Kasumi-1 (cell line): Measurements from ENCODE around the gene FCRL5.

ENCODE experiments used
- DNase-seq, 2 experiments: peaks; one replicate each; lab custom pipeline; 2025; lab: John Stamatoyannopoulos, UW

FCRL5 gene

GRCh38 chr1:157523774-157524493 lies 28.4 kb downstream of the FCRL5 start:
- no peak for DNase-seq

- no peak for DNase-seq
Measured at GRCh38 chr1:157521056-157521455, 31.3 kb downstream of the FCRL5 start.

GRCh38 chr1:157520386-157520935 lies 31.9 kb downstream of the FCRL5 start:
- DNase-seq = no peak

GRCh38 chr1:157519451-157519850 lies 32.9 kb downstream of the FCRL5 start:
- DNase-seq = no peak

- no peak for DNase-seq
Measured at GRCh38 chr1:157517016-157517415, 35.3 kb downstream of the FCRL5 start.

GRCh38 chr1:157515709-157516108 lies 36.6 kb downstream of the FCRL5 start:
- no peak for DNase-seq

- no peak for DNase-seq
Measured at GRCh38 chr1:157515141-157515540, 37.2 kb downstream of the FCRL5 start.

- peak; percentile 20 to 22 for DNase-seq
Measured at GRCh38 chr1:157512036-157512969, 40.0 kb downstream of the FCRL5 start.

GRCh38 chr1:157509546-157510232 lies 42.6 kb downstream of the FCRL5 start:
- no peak for DNase-seq

- DNase-seq = peak; percentile 67 to 70
Measured at GRCh38 chr1:157505481-157506272, 46.6 kb downstream of the FCRL5 start.

- DNase-seq = no peak
Measured at GRCh38 chr1:157504646-157505045, 47.7 kb downstream of the FCRL5 start.

- DNase-seq = no peak
Measured at GRCh38 chr1:157499521-157499920, 52.8 kb downstream of the FCRL5 start.

- DNase-seq = no peak
Measured at GRCh38 chr1:157498736-157499090, 53.6 kb downstream of the FCRL5 start.

- no peak for DNase-seq
Measured at GRCh38 chr1:157497987-157498735, 54.2 kb downstream of the FCRL5 start.

- DNase-seq = no peak
Measured at GRCh38 chr1:157497284-157497683, 55.0 kb downstream of the FCRL5 start.

- peak; percentile 24 to 60 for DNase-seq
Measured at GRCh38 chr1:157496121-157496526, 56.2 kb downstream of the FCRL5 start.

GRCh38 chr1:157495285-157495684 lies 57.0 kb downstream of the FCRL5 start:
- DNase-seq = no peak

- no peak for DNase-seq
Measured at GRCh38 chr1:157494093-157494492, 58.2 kb downstream of the FCRL5 start.

- peak; percentile 31 to 56 for DNase-seq
Measured at GRCh38 chr1:157490467-157491165, 61.7 kb downstream of the FCRL5 start.

GRCh38 chr1:157488156-157488555 lies 64.2 kb downstream of the FCRL5 start:
- no peak for DNase-seq
